ENCODE measurements around the gene MED17. TPM values are rescaled to one million over a fixed set of nuclear protein-coding genes. Genes with fewer than 3 reads are reported as not detected.
"Not testable (repeated sequence)": the region's sequence is repeated elsewhere in the genome, so short reads cannot be mapped to it uniquely, and the experiment has no call there.

Gene MED17
- 26.7 TPM for polyA plus RNA-seq (2013, experiment 1 of 2; ENCODE audit: insufficient read length)
- 17.6 TPM for polyA plus RNA-seq (2013, experiment 2 of 2; ENCODE audit: insufficient read length)

DNA sequence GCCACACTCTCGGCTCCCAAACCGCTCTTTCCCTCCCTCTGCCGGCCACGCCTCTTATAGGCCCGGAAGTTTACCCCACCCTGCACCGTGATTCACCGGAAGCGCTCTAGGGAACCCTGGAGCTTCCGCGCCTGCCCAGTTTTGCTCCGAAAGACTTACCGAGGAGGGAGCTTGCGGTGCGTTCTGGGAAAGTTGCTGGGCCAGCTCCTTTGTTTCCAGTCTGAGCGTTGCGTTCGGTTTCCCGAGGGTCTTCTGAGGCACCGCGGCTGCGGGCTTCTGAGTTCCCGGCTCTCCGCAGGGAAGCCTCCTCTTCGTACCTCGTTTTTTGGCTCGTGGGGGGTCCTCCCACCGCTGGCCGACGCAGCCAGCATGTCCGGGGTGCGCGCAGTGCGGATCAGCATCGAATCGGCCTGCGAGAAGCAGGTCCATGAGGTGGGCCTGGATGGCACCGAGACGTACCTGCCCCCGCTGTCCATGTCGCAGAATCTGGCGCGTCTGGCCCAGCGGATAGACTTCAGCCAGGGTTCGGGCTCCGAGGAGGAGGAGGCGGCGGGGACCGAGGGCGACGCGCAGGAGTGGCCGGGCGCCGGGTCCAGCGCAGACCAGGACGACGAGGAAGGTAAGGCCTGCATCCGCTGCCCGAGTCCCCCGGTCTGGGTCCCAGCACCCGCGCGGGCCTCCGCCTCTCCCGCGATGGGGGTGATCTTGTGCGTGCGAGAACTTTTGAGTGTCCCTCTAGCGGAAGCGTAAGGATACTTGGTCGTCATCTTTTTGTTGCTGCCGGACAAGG, at the start of gene MED17:
TSS of gene MED17 (plus strand) at position 138 of the 790 bp plus-strand sequence. CDS start at position 370, 232 bp downstream.
- DNase-seq, result peak; percentile 96

GRCh38 chr11:93734427-93735222, 49.5 kb upstream of the MED17 start:
- no peak for DNase-seq

- no peak for DNase-seq
Observed at GRCh38 chr11:93735627-93736026, 48.5 kb upstream of the MED17 start.

- no peak for DNase-seq
Observed at GRCh38 chr11:93736129-93736528, 48.0 kb upstream of the MED17 start.

DNA sequence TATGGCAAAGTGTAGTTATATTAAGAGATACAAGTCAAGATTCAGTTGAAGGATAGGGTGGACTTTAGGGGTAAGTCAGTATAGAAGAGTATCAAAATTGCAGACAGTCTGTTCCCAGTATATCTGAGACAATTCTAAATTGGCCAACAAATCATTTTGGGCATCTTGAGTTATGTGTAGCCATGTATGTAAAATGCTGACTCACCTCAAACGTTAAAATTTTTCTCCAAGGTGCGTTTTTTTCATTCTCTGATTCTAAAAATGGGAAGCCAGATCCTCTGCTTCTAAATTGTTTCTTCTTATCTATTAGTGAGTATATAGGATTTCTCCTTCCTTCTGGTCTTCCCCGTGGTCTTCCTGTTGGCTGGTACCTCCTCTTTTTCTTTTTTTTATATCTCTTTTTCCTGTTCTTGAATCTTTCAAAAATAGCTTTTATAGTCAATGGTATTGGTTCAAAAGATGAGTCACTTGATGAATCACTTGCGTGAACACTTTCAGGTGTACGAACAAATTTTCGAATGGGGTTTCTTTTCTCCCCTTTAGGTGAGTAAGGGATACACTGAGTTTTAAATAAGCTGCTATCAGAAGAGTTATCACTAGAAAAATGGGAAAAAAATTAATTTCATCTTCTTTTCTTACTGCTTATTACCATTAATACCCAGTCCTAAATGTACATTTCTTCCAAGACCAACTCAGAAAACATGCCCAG, 46.0 kb upstream of the MED17 start:
- no peak for DNase-seq

- no peak for DNase-seq
Observed at GRCh38 chr11:93738647-93739081, 45.4 kb upstream of the MED17 start.

DNA sequence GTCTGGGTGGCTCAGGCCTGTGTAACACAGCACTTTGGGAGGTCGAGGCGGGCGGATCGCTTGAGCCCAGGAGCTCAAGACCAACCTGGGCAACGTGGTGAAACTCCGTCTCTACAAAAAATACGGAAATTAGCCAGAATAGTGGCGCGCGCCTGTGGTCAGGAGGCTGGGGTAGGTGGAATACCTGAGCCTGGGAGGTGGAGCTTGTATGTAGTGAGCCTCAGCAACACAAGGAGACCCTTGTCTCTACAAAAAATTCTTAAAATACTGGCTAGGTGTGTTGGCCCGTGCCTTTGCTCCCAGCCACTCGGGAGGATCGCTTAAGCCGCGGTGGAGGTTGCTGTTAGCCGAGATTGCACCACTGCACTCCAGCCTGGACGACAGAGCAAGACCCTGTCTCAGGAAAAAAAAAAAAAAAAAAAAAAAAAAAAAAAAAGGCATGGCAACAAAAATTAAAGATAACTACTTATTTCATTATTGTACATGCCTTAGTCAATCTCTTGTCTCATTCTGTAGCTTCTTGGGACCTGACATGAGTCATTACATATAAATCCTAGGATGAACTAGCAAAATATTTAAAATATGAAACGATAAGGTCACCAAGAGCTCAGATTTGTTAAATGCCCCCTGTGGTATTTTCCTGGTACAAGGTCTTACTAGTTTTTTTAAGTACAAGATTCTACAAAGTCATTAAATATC, 43.9 kb upstream of the MED17 start:
- DNase-seq, result peak; percentile 85

DNA sequence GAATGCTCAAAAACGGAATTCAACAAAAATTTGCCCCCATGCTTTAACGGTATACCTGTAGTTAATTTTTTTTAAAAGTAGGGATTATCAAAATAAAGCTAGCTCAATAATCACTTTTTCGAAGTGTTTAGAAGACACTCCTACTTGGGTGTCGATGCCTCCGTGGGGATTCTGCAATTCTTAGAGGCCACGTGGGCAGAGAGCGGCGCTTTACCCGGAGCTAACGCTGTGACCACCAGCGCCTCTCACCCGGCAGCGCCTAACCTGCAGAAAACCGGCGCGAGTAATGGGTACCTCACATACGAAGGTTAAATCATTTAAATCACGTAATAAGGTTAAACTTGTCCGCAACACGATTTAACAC, 43.4 kb upstream of the MED17 start:
- DNase-seq, result peak; percentile 71

DNA sequence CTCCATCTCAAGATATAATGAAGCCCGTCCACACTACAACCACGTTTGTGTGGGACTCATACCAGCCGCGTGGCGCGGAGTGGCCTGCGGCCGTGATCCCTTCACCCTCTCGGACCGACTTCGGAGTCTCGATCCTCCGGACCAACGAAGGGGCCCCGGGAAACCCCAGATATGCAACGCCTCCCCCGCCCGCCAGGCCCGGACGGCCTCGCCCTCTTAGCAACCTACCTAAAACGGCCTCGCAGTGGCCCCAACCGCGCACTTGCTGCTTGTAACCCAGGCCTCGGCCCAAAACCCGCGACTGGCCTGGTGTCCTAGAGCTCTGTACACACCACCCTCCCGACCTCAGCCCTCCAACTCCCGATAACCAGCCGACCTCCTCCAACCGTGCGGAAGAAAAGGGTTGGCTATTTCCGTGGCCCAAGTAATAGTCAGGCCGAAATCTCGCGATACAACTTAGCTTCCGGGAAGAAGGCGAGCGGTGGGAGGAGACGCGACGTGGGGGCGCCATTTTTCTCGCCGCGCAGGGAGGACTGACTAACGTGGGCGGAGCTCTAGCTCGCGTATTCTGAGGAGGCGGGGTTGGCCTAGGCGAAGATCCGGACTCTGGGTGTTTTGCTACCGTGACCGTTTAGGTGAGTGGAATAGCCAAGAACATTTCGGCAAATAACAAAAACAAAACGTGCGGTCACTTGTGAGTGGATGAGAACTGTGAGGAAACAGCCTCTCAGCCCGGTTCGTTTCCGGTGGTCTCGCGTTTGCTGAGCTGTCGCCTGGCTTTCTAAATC, 42.8 kb upstream of the MED17 start, which contains the start of the genes C11orf54 and TAF1D:
TSS of gene C11orf54 (plus strand) at position 579 of the 788 bp plus-strand sequence. CDS start 5,722 bp downstream, outside the sequence.
TSS of gene TAF1D (minus strand) at position 402 of the 788 bp plus-strand sequence. CDS start 2,191 bp downstream, outside the sequence.
- DNase-seq, result peak; percentile 98

DNA sequence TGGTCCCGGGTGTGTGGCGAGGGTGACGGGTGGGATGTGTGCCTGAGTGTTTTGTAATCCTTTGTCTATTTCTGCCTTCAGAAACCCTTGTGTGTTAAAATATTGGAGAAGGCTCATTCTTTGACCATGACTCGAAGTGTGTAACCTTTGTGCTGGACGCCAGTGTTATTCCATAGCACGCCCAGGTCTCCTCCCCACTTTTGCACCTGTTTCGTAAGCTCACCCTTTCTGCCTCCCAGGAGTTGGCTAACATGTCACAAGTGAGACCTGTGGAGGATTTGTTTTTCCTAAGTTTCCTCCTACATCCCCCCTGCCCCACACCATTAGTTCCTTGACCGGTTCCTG, 42.2 kb upstream of the MED17 start:
- no peak for DNase-seq

DNA sequence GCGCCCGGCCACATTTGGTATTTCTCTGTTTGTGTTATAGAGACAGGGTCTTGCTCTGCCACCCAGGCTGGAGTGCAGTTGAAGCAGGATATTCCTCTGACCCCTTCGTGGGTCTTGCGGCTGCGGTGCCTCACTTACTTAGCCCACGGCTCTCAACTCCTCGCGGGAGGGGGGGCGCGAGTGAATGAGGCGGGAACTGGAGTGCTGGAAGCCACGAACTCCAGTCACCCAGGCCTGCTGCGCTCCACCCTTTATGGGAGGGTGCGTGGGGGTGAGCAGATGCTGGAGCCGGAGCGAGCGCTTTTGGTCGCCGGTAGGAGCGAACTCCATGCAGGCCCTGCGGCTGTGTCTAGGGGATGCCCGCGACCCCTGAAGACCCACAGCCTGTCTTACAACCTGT, 40.8 kb upstream of the MED17 start:
- no peak for DNase-seq

- DNase-seq, result no peak
Observed at GRCh38 chr11:93744669-93745004, 39.4 kb upstream of the MED17 start.

DNA sequence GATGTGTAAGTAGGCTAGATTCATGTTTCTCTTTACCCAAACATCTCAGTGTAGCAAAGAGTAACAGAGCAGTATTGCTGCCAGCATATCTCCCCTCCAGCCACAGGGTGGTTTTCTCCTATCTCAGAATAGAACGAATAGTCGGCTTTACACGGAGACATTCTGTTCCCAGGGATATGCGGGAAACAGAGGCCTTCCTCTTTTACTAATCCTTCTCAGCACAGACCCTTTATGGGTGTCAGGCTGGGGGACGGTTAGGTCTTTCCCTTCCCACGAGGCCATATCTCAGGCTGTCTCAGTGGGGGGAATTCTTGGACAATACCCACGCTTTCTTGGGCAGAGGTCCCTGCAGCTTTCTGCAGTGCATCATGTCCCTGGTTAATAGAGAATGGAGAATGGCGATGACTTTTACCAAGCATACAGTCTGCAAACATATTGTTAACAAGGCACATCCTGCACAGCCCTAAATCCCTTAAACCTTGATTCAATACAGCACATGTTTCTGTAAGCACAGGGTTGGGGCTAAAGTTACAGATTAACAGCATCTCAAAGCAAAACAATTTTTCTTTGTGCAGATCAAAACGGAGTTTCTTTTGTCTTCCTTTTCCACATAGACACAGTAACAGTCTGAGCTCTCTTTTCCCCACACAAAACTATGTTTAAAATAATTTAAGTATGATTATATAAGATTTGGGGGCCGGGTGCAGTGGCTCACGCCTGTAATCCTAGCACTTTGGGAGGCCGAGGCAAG, 38.9 kb upstream of the MED17 start:
- not testable (repeated sequence) for DNase-seq

DNA sequence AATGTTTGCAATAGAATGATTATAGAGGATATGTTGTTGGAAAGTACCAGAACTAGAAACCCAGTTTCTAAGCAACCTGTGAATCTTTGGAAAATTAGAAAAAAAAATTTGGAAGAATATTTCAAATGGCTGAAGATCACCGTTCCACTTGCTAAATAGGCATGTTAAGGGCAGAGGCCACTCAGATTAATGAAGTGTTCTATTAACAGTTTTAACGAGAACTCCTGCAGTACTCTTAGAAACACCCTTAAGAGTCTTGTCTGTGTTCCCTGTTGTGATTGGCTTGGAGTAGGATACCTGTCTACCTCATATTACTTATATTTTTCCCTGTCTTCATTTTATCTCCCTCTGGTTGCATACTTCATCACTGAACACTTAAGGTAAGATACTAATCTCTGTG, 38.0 kb upstream of the MED17 start:
- no peak for DNase-seq

- no peak for DNase-seq
Observed at GRCh38 chr11:93747122-93747521, 37.0 kb upstream of the MED17 start.

DNA sequence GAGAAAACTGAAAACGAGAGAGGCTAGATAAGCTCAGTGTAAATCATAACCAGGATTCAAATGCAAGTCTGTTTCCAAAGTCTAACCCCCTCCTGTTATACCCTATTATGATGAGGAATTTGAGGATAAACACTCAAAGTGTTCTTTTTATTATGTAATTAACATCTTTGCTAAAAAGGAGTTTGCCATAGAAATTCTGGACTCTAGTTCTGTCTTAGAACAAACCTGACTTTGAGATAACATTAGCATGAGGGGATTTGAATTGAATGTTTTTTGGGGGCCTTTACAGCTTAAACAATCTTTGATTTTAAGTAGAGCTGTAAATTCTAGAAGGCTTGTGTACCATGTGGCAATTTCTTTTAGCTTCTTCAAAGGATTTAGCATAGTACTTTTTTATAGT, 33.1 kb upstream of the MED17 start:
- DNase-seq, result no peak

DNA sequence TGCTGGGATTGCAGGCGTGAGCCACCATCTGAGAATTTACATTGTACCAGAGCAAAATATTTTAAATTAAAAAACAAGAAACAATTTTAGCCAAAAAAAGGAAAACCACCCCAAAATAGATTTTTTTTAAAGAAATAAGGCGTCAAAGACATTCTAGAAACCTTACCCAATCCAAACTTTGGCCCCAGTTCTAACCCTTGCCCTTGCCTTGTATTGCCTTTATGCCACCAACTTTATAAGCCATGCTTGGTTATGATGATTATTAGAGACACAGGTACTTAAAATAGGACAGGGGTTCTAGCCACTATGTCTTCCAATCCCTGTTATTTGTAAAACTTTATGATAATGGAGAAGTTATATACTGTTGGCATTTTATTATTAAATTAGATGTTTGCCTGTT, 30.8 kb upstream of the MED17 start:
- DNase-seq, result no peak

DNA sequence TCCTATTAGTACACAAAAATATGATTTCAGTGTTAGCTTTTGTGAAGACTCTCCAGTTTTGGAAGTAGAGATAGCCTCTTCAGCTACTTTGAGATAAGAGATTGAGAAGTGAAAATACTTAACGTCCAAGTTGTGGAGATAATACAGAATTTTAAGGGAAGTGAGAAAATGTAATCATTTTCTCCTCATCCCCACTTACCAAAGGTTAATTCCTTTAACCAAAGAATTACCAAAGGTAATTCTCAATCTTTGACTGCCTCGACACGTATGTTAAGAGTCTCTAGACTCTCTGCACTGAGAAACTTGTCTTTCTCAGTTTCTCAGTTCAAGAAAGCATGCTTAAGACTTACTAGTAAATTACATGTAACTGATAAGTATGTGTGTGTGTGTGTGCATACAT, 27.3 kb upstream of the MED17 start:
- no peak for DNase-seq

DNA sequence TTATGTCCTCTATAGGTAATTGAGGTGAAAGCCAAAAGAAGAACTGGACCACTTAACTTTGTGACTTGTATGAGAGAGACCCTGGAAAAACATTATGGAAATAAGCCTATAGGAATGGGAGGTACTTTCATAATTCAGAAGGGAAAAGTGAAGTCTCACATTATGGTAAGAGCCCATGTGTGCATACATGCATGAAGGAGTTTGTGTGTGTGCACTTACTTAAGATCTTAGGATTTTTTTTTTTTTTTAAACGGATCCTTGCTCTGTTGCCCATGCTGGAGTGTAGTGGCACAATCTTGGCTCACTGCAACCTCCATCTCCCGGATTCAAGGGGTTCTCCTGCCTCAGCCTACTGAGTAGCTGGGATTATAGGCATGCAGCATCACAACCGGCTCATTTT, 26.8 kb upstream of the MED17 start:
- no peak for DNase-seq
